H1 (cell line): ENCODE data around the gene GTF2A1. TPM values are rescaled to one million over a fixed set of nuclear protein-coding genes. Genes with fewer than 3 reads are reported as not detected.

Experiments
- ATF2 ChIP-seq: IDR thresholded peaks from 2 replicates; pipeline ENCODE4 v1.6.1; 2012; ENCODE audit warnings: low read length, inconsistent platforms
- NRF1 ChIP-seq: IDR thresholded peaks from 2 replicates; pipeline ENCODE4 v1.6.1; 2011; ENCODE audit warnings: mild to moderate bottlenecking, low read depth, low read length, improper control_type of control experiment
- POLR2AphosphoS5 ChIP-seq: IDR thresholded peaks from 2 replicates; pipeline ENCODE4 v1.6.1; 2011; ENCODE audit warnings: low read depth, low read length
- RFX5 ChIP-seq: IDR thresholded peaks from 2 replicates; pipeline ENCODE4 v1.6.1; 2011; ENCODE audit warnings: low read depth, low read length, improper control_type of control experiment, borderline replicate concordance
- SUZ12 ChIP-seq: fragments of 200-600 bp; sonication (generic); IDR thresholded peaks from 2 replicates; pipeline ENCODE4 v1.6.1; 2012; ENCODE audit warnings: mild to moderate bottlenecking, inconsistent platforms, low read length, moderate library complexity, mixed read lengths
- polyA plus RNA-seq, 7 experiments: library from polyadenylated mRNA; depleted of rRNA in 3 of 7; stranded (reverse) in 5 of 7; unstranded in 2 of 7; fragments of >200 nt in 5 of 7; fragments of 200-250 nt in 2 of 7; gene quantifications; 1 replicate in 5 of 7; 2 replicates in 1 of 7; 4 replicates in 1 of 7; pipeline versions ENCODE4 v1.2.1 to v1.2.3, GENCODE V29; 2011 to 2013; ENCODE audit warnings: missing spikeins in 2 of 7, mixed read lengths in 2 of 7
- total RNA-seq: library from RNA; stranded (reverse); fragmentation: NEBNext Ultra II Directional; extraction: Animal tissue kit (Norgen Biotek cat#: 25700); gene quantifications from 2 replicates; pipeline ENCODE4 v1.2.1, GENCODE V29; 2021

The GTF2A1 gene
- total and polyA plus RNA-seq, 2 of the 8 experiments (the other 6 are each of a cell fraction or from before 2014, with no cell fraction given), result 24.1 to 57.8 TPM

DNA sequence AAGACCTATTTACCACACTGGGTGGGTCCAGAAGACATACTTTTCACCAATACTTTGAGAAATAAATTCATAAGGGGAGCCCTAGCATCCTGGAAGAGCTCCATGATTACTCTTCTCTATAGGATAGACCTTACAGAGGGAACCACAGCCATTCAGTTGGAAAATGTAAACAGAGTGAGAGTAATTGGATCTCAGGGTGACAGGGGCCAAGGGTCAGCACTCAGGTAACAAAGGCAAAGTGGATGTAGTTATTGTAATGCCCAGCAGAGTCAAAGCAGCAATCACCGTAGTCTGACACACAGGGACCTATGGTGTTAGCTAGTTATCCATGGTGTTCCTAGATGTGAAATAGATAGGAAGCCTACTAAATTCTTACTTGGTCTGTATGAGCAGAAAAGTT lies 10.8 kb upstream of the GTF2A1 start (continued):
- TF ChIP-seq ATF2, result no peak
- no peak for TF ChIP-seq SUZ12
- TF ChIP-seq RFX5, result no peak
- TF ChIP-seq POLR2AphosphoS5, result no peak
- no peak for TF ChIP-seq NRF1
